GM19467 (cell line): Measurements from ENCODE around the gene GUCA1A.
"Not testable (repeated sequence)": the region's sequence is repeated elsewhere in the genome, so short reads cannot be mapped to it uniquely, and the experiment has no call there.

Experiments
- ATAC-seq: cut with Tn5 transposase; IDR thresholded peaks from one replicate; pipeline ENCODE4 v1.9.1; 2021; ENCODE audit warnings: mild to moderate bottlenecking, moderate library complexity; ENCODE audit not compliant: unreplicated experiment

Gene GUCA1A

GRCh38 chr6:42202131-42202915 lies 29.2 kb downstream of the GUCA1A start:
- not testable (repeated sequence) for ATAC-seq

GRCh38 chr6:42203183-42203582 lies 30.0 kb downstream of the GUCA1A start:
- no peak for ATAC-seq

GRCh38 chr6:42204768-42205282 lies 31.7 kb downstream of the GUCA1A start:
- ATAC-seq, result no peak

DNA sequence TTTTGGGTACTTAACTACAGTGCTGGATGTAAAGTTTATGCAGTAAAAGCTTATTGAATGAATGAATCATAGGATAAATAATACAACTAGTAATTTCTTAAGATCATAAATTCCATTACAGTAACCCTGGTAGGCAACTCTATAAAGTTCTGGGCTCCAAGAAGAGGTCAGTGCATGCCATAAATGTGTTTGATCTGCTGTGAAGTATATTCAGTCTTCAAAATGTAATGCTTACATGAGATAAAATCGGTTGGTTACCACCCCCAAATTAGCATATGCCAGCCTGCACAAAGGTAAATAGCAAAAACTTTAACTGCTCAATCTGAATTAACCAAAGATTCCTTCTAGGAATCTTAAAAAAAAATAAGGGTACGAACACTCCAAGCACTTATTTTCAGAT lies 34.4 kb downstream of the GUCA1A start:
- not testable (repeated sequence) for ATAC-seq

- ATAC-seq, result no peak
These were observed 37.4 kb downstream of the GUCA1A start for GRCh38 chr6:42210551-42210950.

- no peak for ATAC-seq
These were observed 38.6 kb downstream of the GUCA1A start for GRCh38 chr6:42211726-42212125.

DNA sequence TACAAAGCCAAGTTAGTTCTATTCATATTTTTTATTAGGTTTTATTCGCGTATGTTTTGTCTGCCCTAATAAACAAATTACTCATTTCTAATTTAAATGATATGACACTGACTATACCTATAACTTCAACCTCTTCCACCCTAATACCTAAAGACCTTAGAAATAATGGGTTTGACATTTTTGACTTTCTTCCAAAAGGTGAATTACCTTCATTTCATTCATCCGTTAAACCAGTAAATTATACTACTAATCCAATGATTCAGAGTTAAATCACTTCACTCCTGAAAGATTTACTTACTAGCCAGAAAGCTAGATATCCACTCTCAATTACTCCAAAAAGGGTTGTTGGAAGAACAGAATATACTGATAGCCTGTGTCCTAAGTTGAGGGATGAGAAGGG lies 39.3 kb downstream of the GUCA1A start:
- no peak for ATAC-seq

DNA sequence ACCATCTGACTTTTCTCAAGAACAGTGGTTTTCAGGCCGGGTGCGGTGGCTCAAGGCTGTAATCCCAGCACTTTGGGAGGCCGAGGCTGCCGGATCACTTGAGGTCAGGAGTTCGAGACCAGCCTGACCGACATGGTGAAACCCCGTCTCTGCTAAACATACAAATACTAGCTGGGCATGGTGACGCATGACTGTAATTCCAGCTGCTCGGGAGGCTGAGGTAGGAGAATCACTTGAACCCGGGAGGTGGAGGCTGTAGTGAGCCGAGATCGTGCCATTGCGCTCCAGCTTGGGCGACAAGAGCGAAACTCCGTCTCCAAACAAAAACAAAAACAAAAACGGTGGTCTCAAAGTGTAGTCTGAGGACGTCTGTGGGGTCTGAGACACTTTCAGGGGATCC lies 43.3 kb downstream of the GUCA1A start:
- ATAC-seq, result not testable (repeated sequence)

- no peak for ATAC-seq
These were observed 44.0 kb downstream of the GUCA1A start for GRCh38 chr6:42217157-42217518.

- ATAC-seq, result peak; percentile 93
These were observed 44.6 kb downstream of the GUCA1A start, which contains the start of gene MRPS10 for GRCh38 chr6:42217519-42218367. MRPS10 (minus strand) TSS chr6:42217861; CDS start chr6:42217849, 12 bp downstream.

DNA sequence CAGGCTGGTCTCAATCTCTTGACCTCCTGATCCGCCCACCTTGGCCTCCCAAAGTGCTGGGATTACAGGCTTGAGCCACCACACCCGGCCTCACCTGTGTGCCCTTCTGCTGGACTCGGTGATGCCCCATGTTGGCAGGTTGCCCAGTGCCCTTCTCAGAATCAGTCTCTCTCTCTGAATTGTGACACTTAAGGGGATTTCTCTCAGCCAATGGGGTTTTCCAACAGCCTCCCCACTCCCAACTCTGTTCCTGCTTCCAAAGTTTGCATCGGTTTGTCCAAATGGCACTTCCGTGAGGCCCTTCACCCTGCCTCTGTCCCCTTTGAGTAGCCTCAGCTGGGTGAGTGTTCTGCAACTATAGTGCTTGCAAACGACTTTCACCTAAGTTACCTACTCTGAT lies 47.6 kb downstream of the GUCA1A start:
- ATAC-seq, result no peak

DNA sequence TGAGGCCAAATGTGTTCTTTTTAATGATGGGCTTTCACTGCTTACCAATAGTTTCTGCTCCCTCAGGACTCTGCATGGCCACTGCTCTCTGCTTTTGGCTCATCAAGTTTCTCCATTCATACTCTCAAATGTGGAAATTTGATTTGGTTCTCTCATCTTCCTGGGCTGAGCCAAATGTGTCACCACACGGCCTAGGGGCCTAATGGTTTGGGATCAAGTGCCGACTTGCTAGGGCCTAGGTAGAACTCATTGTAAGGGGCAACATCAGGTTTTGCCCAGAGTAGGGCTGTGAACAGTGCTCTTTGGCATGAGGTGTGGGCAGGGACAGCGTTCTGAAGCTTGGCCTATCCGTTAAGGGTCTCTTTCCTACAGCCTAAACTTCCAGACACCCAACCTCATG lies 48.4 kb downstream of the GUCA1A start:
- no peak for ATAC-seq

DNA sequence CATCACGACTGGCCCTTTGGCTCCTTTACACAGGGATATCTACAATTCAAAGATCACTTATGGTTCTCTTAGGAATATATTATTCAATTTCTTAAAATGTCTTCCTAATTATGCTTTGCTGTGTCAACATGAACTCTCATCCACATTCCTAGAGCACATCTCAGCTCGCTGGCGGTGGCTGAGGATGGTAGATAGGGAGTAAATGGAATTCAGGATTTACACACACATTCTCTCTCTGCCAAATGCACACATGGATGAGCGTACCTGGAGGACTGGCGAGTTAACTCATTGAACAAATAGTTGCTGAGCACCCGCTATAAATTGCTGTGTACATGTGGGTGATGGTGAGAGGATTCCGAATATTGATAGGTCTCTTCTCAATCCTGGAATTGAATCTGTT lies 49.3 kb downstream of the GUCA1A start:
- no peak for ATAC-seq

DNA sequence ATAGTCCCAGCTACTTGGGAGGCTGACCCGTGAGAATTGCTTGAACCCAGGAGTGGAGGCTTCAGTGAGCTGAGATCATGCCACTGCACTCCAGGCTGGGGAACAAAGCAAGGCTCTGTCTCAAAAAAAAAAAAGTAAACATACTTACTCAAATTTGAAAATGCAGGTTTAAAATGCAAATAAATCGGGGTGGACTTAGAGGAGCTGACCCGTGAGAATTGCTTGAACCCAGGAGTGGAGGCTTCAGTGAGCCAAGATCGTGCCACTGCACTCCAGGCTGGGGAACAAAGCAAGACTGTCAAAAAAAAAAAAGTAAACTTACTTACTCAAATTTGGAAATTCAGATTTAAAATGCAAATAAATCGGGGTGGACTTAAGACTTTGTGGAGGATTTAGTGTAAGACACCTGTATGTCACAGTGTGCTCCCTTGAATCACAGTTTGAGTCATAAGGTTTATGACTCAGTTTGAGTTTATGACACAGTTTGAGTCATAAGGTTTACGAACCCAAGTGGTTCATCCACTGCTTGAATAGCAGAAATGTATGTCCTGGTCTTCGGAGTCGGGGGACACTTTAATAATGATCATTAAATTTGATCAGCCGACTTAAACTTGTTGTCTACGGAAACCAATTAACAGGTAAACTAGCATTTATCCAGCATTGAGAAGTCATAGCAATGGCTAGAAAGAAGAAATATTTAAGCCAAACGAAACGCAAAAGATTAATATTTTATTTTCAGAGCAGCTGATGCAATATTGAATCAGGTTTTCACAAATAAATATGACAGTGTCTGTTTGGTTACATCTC lies 51.3 kb downstream of the GUCA1A start:
- peak; percentile 69 for ATAC-seq

DNA sequence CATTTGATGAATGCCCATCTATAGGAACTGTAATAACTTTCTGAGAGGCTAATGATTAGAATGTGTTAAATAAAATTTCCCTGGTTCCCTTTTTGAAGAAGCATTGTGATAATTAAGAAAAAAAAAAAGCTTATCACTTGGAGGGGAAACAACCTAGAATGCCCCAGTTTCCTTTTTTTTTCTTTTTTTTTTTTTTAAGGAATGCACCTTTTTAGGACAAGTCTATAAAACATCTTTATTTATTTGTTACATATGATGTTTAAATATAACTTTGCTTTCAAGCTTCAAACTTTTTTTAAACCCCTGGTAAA lies 51.8 kb downstream of the GUCA1A start:
- no peak for ATAC-seq

DNA sequence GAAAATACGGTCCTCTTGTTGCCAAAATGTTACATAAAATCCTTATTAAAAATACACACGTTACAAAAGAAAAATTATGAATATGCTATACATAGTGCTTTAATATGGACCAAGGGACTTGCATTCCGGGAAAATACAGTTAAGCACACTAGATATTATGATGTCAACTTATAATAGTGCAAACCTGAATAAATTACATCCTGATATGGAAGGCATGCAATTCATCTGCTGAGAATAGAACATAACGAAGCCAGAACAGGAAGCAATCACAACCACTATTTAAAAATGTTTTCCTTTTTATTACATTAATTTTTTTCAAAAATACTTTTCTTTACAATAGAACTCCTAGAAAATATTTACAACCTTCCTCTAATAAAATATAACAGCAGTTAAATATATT lies 52.3 kb downstream of the GUCA1A start:
- no peak for ATAC-seq

GRCh38 chr6:42226161-42226611 lies 53.0 kb downstream of the GUCA1A start:
- ATAC-seq, result no peak

- ATAC-seq, result no peak
These were observed 53.5 kb downstream of the GUCA1A start for GRCh38 chr6:42226645-42227143.

DNA sequence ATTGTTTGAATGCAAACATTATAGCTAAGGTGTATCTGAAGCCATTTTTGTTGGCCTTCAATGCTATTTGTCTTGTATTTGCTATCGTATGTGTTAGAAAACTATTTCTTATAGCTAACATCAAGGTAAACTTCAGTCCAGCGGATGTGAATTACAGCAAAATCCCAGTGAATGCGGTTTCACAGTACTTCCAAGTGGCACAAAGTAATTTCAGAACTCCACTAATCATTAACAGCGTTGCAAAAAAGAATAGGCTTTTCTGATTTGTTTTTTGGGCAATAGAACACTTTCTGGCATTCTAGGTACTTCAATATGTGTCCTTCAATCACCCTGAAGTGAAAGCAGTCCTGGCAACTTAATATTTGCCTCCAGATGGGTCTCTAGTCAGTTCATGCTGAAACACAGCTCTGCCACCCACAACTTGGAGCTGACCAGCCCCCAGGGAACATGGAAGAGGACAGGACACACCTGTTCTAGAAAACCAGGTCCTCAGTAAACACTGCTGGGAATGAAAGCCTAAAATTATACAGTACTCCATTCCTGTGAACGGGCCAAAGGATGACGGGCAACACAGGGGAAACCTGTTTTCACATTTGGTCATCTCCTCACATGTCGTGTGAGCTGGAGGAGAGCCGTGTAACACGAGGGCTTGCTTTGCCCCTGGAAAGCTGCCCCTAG lies 54.1 kb downstream of the GUCA1A start:
- ATAC-seq, result no peak

DNA sequence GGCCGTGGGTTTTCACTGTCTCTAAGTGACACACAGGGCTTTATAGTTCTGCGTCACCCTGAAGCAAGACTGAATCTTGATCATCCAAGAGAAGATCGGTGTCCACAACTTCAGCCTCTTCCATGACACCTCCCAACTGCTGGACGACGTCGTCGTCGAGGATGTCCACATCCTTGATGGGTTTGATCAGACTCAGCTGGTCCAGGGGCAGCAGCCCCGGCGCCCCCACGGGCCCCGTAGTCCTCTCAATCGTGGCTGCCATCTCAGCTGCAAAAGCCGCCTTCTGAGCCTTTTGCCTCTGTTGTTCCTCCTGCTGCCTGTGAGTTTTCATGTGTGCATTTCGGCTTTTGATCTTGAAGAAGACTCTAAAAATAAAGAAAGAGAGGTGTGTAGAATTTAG lies 55.1 kb downstream of the GUCA1A start:
- ATAC-seq, result no peak
